T-helper 1 cell (primary cell): ENCODE measurements around the gene ZSCAN32.

Experiments used
- DNase-seq, 5 donors: peaks; one replicate each; pipeline ENCODE4 v3.0.0-alpha.2; 2012 to 2020

Gene ZSCAN32

DNA sequence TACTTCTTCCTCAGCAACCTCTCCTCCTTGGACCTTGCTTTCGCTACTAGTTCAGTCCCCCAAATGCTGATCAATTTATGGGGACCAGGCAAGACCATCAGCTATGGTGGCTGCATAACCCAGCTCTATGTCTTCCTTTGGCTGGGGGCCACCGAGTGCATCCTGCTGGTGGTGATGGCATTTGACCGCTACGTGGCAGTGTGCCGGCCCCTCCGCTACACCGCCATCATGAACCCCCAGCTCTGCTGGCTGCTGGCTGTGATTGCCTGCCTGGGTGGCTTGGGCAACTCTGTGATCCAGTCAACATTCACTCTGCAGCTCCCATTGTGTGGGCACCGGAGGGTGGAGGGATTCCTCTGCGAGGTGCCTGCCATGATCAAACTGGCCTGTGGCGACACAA is 44.7 kb downstream of the ZSCAN32 start:
- DNase-seq = no peak

DNA sequence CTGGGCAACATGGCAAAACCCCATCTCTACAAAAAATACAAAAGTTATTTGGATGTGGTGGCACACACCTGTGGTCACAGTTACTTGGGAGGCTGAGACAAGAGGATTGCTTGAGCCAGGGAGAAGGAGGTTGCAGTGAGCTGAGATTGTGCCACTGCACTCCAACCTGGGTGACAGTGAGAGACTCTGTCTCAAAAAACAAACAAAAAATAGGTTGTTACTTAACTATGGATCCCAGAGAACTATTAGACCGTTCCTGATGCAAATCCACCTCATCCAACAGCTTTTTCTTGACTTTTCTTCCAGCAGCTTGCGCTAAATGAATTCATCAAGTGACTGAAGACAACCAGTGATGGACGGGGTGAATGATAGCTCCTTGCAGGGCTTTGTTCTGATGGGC is 45.2 kb downstream of the ZSCAN32 start, which contains the start of gene OR2C1:
OR2C1 (plus strand) TSS at position 301 of the 400 bp plus-strand sequence; CDS start at position 353, 52 bp downstream.
- DNase-seq = no peak

DNA sequence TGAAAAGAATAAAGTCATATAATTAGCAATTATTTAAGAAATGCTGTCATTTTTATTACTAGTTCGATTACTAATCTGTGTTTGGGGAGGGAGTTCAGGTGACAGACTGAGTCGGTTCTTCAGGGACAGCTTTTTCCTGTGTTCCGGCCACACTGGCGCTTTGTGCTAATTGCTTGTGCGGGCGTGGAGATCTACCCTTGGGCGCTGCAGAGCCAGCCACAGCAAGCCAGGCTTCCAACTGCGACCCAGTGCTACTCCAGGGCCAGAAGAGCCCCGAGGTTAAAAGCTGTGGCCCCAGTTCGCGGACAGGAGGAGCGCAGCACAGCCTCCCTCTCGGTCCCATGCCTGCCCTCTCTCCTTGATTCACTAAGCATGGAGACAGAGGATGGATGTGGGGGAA is 51.6 kb downstream of the ZSCAN32 start:
- no peak for DNase-seq

DNA sequence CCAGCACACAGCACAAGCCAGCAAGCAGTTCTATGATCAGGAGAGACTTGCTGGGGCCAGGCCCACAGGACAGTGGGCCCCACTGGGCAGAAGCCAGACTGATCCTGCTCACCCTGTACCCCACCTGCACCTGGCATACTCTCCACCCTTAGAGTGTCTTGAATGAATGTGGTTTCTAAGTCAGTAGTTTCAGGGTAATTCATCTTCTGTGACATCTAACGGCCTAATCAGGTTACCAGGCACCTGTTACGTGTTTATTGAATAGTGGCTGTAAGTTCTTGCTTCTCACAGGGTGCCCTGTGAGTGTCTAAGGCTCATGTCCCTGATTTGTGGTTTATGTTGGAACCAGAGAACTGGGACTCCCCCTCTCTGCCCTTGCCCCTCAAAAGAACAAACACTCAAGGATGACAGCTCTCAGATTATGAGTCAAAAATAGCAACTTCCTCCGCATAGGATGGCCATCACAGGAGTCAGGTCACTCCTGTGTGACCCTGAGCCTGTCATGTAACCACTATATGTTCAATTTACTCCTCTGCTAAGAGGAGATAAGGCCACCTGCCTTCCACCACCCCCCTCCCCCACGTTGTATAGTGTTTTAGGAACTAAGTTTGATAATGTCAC is 52.1 kb downstream of the ZSCAN32 start:
- DNase-seq = no peak

DNA sequence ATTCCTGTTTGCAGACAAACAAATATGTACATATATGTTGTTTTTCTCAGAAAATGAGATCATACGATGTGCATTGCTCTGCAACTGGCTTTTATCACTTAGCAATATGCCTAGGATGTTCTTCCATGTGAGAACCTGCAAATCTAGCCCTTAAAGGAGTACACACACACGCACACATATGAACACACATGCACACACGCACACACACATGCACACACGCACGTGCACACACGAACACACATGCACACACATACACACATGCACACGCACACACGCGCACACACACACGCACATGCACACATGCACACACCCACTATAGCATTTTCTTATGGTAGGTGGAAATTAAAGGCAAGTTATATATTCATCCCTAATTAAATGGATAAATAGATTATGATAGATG is 53.2 kb downstream of the ZSCAN32 start:
- DNase-seq = no peak

DNA sequence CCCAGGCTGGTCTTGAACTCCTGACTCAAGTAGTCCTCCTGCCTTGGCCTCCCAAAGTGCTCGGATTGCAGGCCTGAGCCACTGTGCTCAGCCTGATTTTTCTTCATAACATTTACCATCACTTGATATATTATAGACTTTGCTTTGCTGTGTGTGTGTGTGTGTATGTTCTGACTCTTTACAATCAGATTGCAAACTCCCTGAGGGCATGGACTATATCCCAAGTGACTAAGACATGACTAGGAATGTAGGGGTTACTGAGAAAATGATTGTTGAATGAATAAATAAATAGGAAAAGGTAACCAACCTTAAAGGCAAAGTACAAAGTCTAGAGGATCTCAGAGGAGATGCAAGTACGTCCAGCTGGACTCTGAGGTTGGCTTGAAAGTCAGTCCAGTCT is 54.8 kb downstream of the ZSCAN32 start:
- DNase-seq = no peak
